GM21825 (cell line): Measurements from ENCODE around the gene PANK4.

ENCODE experiments used
- ATAC-seq: cut with Tn5 transposase; IDR thresholded peaks from one replicate; pipeline ENCODE4 v1.9.1; 2021; ENCODE audit warnings: mild to moderate bottlenecking, moderate library complexity; ENCODE audit not compliant: unreplicated experiment

Gene PANK4

GRCh38 chr1:2501041-2501819 lies 25.2 kb downstream of the PANK4 start:
- ATAC-seq: no peak

- ATAC-seq: no peak
These were observed 26.3 kb downstream of the PANK4 start for GRCh38 chr1:2499986-2500596.

- ATAC-seq: no peak
These were observed 27.1 kb downstream of the PANK4 start for GRCh38 chr1:2499260-2499659.

- no peak for ATAC-seq
These were observed 27.7 kb downstream of the PANK4 start for GRCh38 chr1:2498648-2499047.

GRCh38 chr1:2497891-2498290 lies 28.5 kb downstream of the PANK4 start:
- no peak for ATAC-seq

- ATAC-seq: no peak
These were observed 29.6 kb downstream of the PANK4 start for GRCh38 chr1:2496746-2497145.

GRCh38 chr1:2496087-2496622 lies 30.2 kb downstream of the PANK4 start:
- no peak for ATAC-seq

- no peak for ATAC-seq
These were observed 30.9 kb downstream of the PANK4 start for GRCh38 chr1:2495546-2495945.

- ATAC-seq: no peak
These were observed 31.4 kb downstream of the PANK4 start for GRCh38 chr1:2495026-2495425.

GRCh38 chr1:2494323-2494693 lies 32.1 kb downstream of the PANK4 start:
- ATAC-seq: no peak

- ATAC-seq: no peak
These were observed 32.6 kb downstream of the PANK4 start for GRCh38 chr1:2493691-2494322.

GRCh38 chr1:2493218-2493617 lies 33.2 kb downstream of the PANK4 start:
- ATAC-seq: no peak

GRCh38 chr1:2492091-2492490 lies 34.3 kb downstream of the PANK4 start:
- ATAC-seq: no peak

- no peak for ATAC-seq
These were observed 36.8 kb downstream of the PANK4 start for GRCh38 chr1:2489615-2490014.

- no peak for ATAC-seq
These were observed 37.7 kb downstream of the PANK4 start for GRCh38 chr1:2488688-2489087.

- no peak for ATAC-seq
These were observed 39.8 kb downstream of the PANK4 start for GRCh38 chr1:2486558-2486957.

GRCh38 chr1:2486041-2486440 lies 40.4 kb downstream of the PANK4 start:
- no peak for ATAC-seq

- no peak for ATAC-seq
These were observed 42.4 kb downstream of the PANK4 start for GRCh38 chr1:2483970-2484369.

GRCh38 chr1:2483026-2483425 lies 43.4 kb downstream of the PANK4 start:
- ATAC-seq: no peak

GRCh38 chr1:2482588-2482987 lies 43.8 kb downstream of the PANK4 start:
- ATAC-seq: no peak

- no peak for ATAC-seq
These were observed 44.5 kb downstream of the PANK4 start for GRCh38 chr1:2481885-2482284.

- ATAC-seq: no peak
These were observed 45.4 kb downstream of the PANK4 start for GRCh38 chr1:2480986-2481364.
